WTC11 (cell line): ENCODE data around the gene CACNG5. TPM values are rescaled to one million over a fixed set of nuclear protein-coding genes. Genes with fewer than 3 reads are reported as not detected.

ENCODE experiments used
- ATAC-seq: fragments of 200-7000 bp; cut with Tn5 transposase; 2 replicates; pipeline ENCODE4 v1.10.0; 2021; ENCODE audit warnings: mild to moderate bottlenecking, moderate library complexity
- CTCF ChIA-PET: fragments of 300-600 bp; sonication (Branson Sonifier 250); formaldehyde crosslinking; loops from one replicate; lab custom pipeline; 2021; ENCODE audit warnings: antibody characterized with exemption; lab: Charles Lee
- POLR2A ChIA-PET: fragments of 350-600 bp; sonication (Branson Sonifier 250); formaldehyde crosslinking; loops from one replicate; lab custom pipeline; 2021; ENCODE audit warnings: antibody characterized with exemption; lab: Charles Lee
- DNase-seq: peaks from one replicate; pipeline ENCODE4 v3.0.0; 2021; ENCODE audit warnings: low spot score
- H3K27ac Mint-ChIP-seq: 2 replicates; pipeline ENCODE4 v1.8.0; 2021; ENCODE audit warnings: mixed read lengths
- H3K27me3 Mint-ChIP-seq: 2 replicates; pipeline ENCODE4 v1.8.0; 2021; ENCODE audit warnings: low read depth, mild to moderate bottlenecking, moderate library complexity, mixed read lengths
- H3K36me3 Mint-ChIP-seq: 2 replicates; pipeline ENCODE4 v1.8.0; 2021; ENCODE audit warnings: mixed read lengths
- H3K4me1 Mint-ChIP-seq: 2 replicates; pipeline ENCODE4 v1.8.0; 2022; ENCODE audit warnings: mixed read lengths
- H3K4me3 Mint-ChIP-seq: 2 replicates; pipeline ENCODE4 v1.8.0; 2021; ENCODE audit warnings: mild to moderate bottlenecking, moderate library complexity, mixed read lengths
- H3K9me3 Mint-ChIP-seq: 2 replicates; pipeline ENCODE4 v1.8.0; 2021; ENCODE audit warnings: mixed read lengths
- AFF4 ChIP-seq: sonication (generic); formaldehyde crosslinking; IDR thresholded peaks from 2 replicates; pipeline ENCODE4 v1.8.1; 2023; ENCODE audit warnings: mild to moderate bottlenecking, missing genetic modification reagents, borderline replicate concordance
- ATF2 ChIP-seq: sonication (generic); formaldehyde crosslinking; IDR thresholded peaks from 2 replicates; pipeline ENCODE4 v1.8.1; 2022; ENCODE audit warnings: low read depth, missing genetic modification reagents, borderline replicate concordance
- ATF6 ChIP-seq: sonication (generic); formaldehyde crosslinking; IDR thresholded peaks from 2 replicates; pipeline ENCODE4 v1.8.1; 2023; ENCODE audit warnings: mild to moderate bottlenecking, missing genetic modification reagents
- E2F1 ChIP-seq: sonication (generic); formaldehyde crosslinking; IDR thresholded peaks from 2 replicates; pipeline ENCODE4 v1.8.0; 2022; ENCODE audit warnings: mild to moderate bottlenecking, missing genetic modification reagents
- IRF1 ChIP-seq: sonication (generic); formaldehyde crosslinking; IDR thresholded peaks from 2 replicates; pipeline ENCODE4 v1.8.0; 2023; ENCODE audit warnings: missing genetic modification reagents
- IRF2 ChIP-seq: sonication (generic); formaldehyde crosslinking; IDR thresholded peaks from 2 replicates; pipeline ENCODE4 v1.8.0; 2022; ENCODE audit warnings: low read depth, missing genetic modification reagents, borderline replicate concordance
- KAT7 ChIP-seq: sonication (generic); formaldehyde crosslinking; IDR thresholded peaks from 2 replicates; pipeline ENCODE4 v1.8.1; 2023; ENCODE audit warnings: missing genetic modification reagents, mild to moderate bottlenecking, borderline replicate concordance
- NR1H2 ChIP-seq: sonication (generic); formaldehyde crosslinking; IDR thresholded peaks from 2 replicates; pipeline ENCODE4 v1.9.0; 2021; ENCODE audit warnings: mild to moderate bottlenecking, moderate library complexity, missing genetic modification reagents
- ZNF396 ChIP-seq: fragments of 250-450 bp; sonication (Bioruptor Pico); IDR thresholded peaks from 2 replicates; pipeline ENCODE4 v1.8.0; 2021; ENCODE audit warnings: mild to moderate bottlenecking, moderate library complexity, borderline replicate concordance
- ZNF532 ChIP-seq: fragments of 250-450 bp; sonication (Bioruptor Pico); IDR thresholded peaks from 2 replicates; pipeline ENCODE4 v1.9.0; 2021; ENCODE audit warnings: mild to moderate bottlenecking, borderline replicate concordance
- total RNA-seq: library from RNA; stranded (reverse); gene quantifications from 3 replicates; pipeline ENCODE4 v1.2.3, GENCODE V29; 2021
- TF ChIP-seq, protein P1 (sequence below): sonication (generic); formaldehyde crosslinking; conservative IDR thresholded peaks from 2 replicates; pipeline ENCODE4 v1.8.1; 2022; ENCODE audit warnings: mild to moderate bottlenecking, missing genetic modification reagents
- TF ChIP-seq, protein P2 (sequence below): sonication (generic); formaldehyde crosslinking; IDR thresholded peaks from 2 replicates; pipeline ENCODE4 v1.8.1; 2023; ENCODE audit warnings: mild to moderate bottlenecking, missing genetic modification reagents, moderate library complexity

The CACNG5 gene
- total RNA-seq, 1 experiment from 2014 or later = 1.9 TPM

DNA sequence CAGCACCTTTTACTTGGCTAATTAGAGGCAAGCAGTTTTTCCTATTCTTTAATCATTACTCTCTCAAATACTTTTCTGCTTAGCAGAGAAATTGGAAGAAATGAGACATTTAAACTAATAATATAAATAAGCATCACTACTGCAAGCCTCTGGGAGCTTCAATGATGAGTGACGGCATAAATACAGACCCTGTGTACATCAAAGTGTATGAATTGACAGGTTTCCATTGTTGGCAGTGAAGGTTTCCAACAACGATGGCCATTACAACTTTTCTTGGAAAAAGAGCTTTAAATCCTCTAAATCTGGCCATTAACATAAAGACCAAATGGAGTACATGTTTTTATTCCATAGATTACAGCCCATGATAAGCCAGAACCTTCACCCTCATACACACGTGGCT is 39.4 kb upstream of the CACNG5 start:
- Mint-ChIP-seq H3K4me1 (peaks cover 12% of the 10 kb centered on the region), H3K4me3 (no peak overlapping the region), H3K27ac (no peak overlapping the region), H3K9me3 (peaks cover 7% of the 10 kb centered on the region; the same call in 1 of the 2 replicates), H3K36me3 (peaks cover 19% of the 10 kb centered on the region), H3K27me3 (no peaks in the 10 kb centered on the region)
- DNase-seq (no peak), ATAC-seq (no peak)
- ChIA-PET POLR2A (no interaction called here), CTCF (no interaction called here)
- TF ChIP-seq E2F1 (no peak), ATF6 (no peak), IRF2 (CRISPR knock-in tag) (no peak), ZNF396 (CRISPR knock-in tag) (no peak), NR1H2 (CRISPR knock-in tag) (no peak), IRF1 (no peak), KAT7 (CRISPR knock-in tag) (no peak), ZNF532 (CRISPR knock-in tag) (no peak), ATF2 (no peak), AFF4 (CRISPR knock-in tag) (no peak)
- TF ChIP-seq, protein P1, sequence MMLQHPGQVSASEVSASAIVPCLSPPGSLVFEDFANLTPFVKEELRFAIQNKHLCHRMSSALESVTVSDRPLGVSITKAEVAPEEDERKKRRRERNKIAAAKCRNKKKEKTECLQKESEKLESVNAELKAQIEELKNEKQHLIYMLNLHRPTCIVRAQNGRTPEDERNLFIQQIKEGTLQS = no peak
- TF ChIP-seq, protein P2, sequence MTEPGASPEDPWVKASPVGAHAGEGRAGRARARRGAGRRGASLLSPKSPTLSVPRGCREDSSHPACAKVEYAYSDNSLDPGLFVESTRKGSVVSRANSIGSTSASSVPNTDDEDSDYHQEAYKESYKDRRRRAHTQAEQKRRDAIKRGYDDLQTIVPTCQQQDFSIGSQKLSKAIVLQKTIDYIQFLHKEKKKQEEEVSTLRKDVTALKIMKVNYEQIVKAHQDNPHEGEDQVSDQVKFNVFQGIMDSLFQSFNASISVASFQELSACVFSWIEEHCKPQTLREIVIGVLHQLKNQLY (CRISPR knock-in tag) = no peak
